MM.1S (cell line): Measurements from ENCODE around the gene EVL.
"Not testable (repeated sequence)": the region's sequence is repeated elsewhere in the genome, so short reads cannot be mapped to it uniquely, and the experiment has no call there.

Experiments
- CTCF ChIP-seq: fragments of 300-600 bp; sonication (generic); IDR thresholded peaks from 2 replicates; pipeline ENCODE4 v1.5.1; 2016; ENCODE audit warnings: antibody characterized with exemption, low read length, mixed read lengths
- EZH2 ChIP-seq: fragments of 300-600 bp; sonication (generic); optimal IDR thresholded peaks from 2 replicates; pipeline ENCODE3; 2017; ENCODE audit warnings: low read depth, mild to moderate bottlenecking, antibody characterized with exemption, low read length, mixed read lengths

GRCh38 chr14:100030006-100030405 is 35.2 kb upstream of the EVL start:
- not testable (repeated sequence) for TF ChIP-seq EZH2, CTCF
